Activated CD4-positive, CD25-positive, alpha-beta regulatory T cell treated with anti-CD3 and anti-CD28 coated beads, Interleukin-2, amount 50 U/mL, for 24 hours (primary cell): Measurements from ENCODE around the gene HSF2BP.
"Not testable (repeated sequence)": the region's sequence is repeated elsewhere in the genome, so short reads cannot be mapped to it uniquely, and the experiment has no call there.

Experiments
- ATAC-seq, 2 donors: fragments of 150-1000 bp; cut with Tn5 transposase; one replicate each; pipeline ENCODE4 v1.10.0; 2021; ENCODE audit warnings: mild to moderate bottlenecking in 1 of 2, moderate library complexity in 1 of 2

Gene HSF2BP

DNA sequence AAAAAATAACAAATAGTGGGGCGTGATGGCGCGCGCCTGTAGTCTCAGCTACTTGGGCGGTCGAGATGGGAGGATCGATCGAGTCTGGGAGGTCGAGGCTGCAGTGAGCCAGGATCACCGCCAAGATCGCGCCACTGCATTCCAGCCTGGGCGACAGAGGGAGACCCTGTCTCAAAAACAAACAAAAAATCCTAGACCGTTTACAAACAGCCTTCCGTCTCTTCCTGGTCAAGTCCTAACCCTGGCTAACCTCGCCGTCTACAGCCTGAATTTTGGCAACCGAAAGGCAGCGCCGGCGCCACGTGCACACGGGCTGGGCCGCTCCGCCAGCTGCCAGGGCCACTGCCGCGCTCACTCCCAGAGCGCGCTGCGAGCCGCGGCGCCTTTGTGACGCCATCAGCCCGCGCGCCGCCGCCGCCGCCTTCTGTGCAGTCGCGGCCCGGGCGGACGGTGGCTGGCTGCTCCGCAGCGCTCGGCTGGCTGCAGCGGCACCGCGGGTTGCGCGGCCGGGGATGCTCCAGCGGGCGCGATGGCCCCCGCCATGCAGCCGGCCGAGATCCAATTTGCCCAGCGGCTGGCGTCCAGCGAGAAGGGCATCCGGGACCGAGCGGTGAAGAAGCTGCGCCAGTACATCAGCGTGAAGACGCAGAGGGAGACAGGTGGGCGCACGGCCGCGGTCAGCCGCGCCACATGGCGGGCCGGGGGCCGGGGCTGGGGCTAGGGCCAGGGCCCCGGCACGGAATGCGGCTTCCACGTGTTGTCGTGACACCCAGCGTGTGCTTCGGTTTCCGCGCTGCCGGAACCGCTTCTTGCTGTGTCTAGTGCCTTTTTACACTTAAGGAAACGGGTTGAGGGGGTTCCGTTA is at the start of gene HSF2BP, which contains the start of gene RRP1B:
HSF2BP (minus strand) TSS at position 353 of the 865 bp plus-strand sequence. CDS start 1,392 bp downstream, outside the sequence.
RRP1B (plus strand) TSS at position 425 of the 865 bp plus-strand sequence; CDS start at position 530, 105 bp downstream.
- peak; percentile 94 to 95 for ATAC-seq

DNA sequence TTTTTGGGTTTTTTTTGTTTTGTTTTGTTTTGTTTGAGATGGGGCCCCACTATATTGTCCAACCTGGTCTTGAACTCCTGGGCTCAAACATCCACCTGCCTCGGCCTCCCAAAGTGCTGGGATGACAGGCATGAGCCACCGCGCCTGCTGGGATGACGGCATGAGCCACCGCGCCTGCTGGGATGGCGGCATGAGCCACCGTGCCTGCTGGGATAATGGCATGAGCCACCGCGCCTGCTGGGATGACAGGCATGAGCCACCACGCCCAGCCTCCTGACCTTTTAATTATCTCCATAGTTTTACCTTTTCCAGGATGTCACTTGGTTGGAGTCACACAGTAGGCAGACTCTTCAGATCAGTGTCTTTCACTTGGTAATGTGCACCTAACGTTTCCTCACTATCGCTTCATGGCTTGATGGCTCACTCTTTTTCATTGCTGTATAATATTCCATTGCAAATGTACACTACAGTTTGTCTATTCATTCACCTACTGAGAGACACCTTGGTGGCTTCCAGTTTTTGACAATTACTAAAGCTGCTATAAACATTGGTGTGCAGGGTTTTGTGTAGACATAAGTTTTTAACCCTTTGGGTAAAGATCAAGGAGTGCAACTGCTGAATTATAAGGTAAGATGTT is 49.6 kb upstream of the HSF2BP start:
- no peak for ATAC-seq

DNA sequence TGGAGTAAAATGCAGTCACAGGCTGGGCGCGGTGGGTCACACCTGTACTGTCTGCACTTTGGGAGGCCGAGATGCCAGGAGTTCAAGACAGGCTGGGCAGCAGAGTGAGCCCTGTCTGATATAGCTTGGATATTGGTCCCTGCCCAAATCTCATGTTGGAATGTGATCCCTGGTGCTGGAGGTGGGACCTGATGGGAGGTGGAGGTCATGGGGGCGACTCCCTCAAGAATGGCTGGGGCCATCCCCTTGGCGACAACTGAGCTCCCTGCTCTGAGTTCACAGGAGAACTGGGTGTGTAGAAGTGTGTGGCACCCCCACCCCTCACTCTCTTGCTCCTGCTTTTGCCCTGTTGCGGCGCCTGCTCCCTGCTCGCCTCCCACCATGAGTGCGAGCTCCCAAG is 48.2 kb upstream of the HSF2BP start:
- no peak for ATAC-seq

DNA sequence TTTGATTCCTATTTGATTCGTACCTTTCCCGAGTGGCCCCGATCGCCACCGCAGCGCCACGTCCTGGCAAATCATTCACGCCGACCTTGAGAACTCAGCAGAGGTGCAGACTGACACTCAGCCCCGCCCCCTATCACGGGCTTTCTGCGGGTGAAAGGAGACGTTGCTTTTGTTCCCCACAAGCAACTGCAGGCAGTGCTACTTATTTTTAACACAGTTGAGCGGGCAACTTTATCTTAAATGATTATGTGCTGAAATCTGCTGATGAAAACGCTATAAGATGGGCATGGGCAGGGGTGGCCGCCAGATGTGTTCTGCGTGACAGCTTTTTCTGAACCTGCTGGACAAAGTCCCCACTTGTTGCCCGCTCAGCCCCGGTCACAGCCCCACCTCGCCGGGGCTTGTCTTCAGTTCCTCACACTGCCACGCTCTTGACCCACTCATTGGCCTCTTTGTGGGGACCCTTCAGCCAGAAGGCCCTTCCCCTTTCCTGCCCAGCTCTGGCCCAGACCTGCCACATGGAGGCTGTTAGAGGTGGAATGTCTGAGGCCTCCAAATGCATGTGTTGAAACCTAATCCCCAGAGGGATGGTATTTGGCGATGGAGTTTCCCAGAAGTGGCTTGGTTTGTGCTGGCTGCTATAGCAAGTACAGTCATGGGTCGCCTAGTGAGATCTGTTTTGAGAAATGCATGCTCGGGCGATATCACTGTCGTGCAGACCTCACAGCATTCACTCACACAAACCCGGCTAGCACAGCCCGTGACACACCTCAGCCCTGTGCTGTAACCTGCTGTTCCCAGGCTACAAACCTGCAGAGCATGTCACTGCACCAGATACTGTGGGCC is 44.0 kb upstream of the HSF2BP start:
- ATAC-seq = no peak

DNA sequence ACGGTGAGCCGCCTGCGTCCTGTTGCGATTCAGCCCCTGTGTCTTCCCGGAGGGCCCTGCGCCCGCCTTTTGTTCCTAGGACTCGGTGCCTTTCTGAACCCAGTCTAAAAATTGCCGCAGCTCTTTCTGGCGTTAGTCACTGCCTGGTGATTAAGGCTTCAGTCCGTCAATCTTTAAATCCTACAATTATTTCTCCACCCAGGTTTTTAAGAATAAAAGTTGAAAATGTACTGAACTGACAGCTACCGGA is 43.4 kb upstream of the HSF2BP start:
- ATAC-seq = no peak

DNA sequence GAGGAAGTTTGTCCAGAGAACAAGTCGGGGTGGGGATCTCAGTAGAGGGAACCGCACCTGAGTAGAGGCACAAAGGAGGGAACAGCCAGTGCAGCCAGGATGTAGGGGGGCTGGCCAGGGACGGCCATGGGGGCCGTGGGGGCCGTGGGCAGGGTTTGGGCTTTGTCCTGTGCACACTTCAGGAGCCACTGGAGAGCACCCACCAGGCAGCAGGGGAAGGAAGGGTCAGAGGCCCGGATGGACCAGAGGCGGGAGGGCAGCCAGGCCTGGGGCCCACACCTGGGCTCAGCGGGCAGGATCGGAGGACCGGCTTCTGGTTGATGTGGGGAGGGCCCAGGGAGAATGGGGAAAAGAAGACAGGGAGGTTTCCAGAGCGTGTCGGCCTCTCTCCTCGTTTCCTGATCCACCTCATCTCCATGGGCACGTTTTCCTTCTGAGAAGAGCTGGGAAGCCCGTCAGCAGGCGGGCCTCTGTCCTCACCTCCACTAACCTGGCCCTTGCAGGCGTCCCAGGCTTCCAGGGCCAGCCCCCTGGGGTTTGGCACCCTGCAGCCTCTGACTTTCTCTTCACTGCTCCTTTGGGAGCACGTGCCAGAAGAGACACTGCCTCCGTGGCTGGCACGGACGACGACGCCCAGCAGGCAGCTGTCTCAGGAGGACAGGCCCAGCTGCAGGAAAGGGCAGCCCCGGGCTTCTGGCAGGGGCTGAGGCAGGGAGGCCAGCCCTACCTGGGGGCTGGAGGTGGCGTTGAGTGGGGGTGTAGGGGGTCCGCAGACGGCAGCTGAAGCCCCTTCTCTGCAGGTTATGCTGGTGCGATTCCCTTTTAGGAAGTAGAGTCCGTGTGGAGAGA is 42.9 kb upstream of the HSF2BP start:
- ATAC-seq = no peak

DNA sequence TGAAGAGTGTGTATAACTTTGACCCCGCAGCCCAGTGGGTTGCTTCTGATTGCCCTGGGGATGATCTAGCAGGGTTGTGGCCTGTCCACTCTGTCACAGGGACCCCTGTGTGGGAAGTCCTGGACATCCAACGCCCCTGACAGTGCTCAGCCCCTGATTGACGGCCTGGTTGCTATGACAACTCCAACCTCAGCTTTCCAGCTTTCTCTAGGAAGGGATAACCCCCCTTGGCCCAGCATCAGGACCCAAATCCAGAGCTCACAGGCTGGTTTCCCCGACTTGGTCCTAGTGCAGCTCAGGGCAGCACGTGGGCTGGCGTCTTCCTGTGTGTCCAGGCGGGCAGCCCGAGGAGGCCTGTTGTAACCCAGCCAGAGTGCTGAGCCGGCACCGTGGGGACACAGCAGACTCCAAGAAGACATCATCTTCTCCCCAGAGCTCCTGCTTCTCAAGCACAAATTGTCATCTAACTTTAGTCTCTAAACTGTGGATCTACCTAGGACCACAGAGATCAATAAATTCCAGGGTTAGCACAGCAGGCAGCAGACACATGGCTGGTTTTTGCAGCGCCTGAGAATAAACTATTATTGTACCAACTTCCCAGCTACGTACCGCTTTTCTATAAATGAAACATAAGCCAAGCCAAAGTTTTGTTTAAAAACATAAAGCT is 40.8 kb upstream of the HSF2BP start:
- ATAC-seq = no peak

DNA sequence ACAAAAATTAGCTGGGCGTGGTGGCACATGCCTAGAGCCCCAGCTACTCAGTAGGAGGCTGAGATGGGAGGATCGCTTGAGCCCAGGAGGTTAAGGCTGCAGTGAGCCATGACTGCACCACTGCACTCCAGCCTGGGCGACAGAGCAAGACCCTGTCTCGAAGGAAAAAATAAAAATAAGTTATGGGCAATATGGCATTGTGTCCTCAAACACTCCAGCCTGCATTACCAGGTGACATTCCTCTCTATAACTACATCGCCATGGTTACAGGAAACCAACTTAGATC is 40.1 kb upstream of the HSF2BP start:
- not testable (repeated sequence) for ATAC-seq

DNA sequence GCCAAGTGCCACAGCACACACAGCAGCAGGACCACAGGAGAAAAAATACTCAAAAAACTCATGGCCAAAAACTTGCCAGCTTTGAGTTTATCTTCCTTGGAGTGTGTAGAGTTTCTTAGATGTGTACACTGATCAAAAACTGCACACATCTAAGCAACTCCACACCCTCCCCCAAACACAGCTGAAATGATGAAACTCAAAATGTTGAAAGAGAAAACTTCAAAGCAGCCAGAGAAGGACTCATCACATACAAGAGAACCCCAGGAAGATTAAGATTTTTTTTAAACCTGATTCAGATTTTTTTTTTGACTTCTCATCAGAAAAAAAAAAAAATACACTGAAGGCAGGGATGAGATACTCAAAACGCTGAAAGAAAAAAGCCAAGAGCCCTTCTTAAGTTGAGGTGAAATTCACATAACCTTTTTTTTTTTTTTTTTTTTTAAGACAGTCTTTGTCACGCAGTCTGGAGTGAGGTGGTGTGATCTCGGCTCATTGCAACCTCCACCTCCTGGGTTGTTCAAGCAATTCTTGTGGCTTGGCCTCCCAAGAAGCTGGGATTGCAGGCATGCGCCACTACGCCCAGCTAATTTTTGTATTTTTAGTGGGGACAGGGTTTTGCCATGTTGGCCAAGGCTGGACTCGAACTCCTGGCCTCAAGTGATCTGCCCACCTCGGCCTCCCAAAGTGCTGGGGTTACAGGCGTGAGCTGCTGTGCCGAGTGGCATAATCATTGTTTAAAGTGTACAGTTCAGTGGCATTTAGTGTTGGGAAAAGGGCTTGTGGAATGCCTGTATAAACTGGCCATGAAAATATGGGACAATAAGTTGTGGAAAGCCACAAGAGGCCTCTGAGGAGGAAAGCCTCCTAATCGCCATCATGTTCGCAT is 38.7 kb upstream of the HSF2BP start:
- ATAC-seq = no peak

DNA sequence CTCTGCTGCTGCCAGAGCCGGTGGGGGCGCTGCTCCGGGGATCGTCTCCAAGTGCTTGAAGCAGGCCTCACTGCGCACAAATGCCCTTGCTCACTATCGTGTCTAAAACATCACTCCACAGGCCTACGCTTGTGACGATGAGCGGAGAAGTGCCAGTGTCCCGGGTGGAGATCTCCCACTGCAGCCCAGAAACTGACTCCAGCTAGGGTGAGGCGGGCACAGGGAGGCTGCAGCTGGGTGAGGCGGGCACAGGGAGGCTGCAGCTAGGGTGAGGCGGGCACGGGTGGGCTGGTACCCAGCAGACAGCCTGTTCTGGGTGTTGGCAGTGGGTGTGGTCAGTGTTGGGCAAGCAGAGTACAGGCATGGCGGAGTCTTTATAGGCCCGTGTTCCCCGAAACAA is 36.9 kb upstream of the HSF2BP start:
- ATAC-seq = no peak

DNA sequence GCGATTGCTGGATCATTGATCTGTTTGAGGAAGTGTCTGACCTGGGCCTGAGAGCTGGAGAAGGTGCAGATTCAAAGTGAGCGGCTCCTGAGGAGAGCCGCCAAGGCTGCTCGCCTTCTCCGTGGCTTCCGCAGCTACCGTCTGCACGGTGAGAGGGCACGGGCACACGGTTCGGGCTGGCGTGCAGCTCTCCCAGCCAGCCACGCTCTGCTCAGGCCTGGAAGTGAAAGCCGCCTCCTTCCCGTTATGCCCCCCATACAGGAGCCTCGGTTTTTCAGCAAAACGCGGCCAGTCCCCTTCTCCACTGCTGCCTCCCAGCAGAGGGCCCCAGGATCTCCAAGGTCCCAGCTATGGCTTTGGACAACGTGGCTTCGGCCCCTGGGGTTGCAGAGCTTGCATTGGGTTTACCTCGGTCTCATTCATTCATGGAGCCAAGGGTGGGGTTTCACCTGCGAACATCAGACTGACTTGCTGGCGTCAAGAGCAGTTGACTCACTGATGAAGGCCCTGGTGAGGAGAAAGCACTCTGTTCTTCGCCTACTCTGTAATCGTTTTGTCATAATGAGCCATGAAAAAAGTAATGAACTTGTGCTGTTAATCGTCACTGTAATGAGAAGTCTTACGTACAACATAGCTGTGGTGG is 35.3 kb upstream of the HSF2BP start:
- ATAC-seq = no peak

DNA sequence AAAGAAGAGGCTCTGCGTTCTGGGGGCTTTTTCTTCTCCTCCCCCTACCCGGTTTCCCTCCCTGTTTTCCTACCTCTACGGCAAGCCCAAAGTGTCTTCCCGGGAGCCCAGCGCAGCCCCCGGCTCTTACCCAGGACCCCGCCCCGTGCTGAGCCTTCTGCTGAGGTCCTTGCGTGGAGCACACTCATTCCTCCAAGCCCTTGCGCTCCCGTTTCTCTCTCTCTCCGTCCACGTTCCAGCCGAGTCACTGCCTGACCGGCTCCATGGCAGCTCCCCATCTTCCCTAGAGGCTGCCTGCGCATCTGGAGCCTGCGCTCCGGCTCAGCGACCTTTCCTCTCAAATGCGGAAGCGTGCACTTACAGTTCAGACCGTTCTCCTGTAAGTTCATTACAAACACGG is 34.7 kb upstream of the HSF2BP start:
- ATAC-seq = no peak

DNA sequence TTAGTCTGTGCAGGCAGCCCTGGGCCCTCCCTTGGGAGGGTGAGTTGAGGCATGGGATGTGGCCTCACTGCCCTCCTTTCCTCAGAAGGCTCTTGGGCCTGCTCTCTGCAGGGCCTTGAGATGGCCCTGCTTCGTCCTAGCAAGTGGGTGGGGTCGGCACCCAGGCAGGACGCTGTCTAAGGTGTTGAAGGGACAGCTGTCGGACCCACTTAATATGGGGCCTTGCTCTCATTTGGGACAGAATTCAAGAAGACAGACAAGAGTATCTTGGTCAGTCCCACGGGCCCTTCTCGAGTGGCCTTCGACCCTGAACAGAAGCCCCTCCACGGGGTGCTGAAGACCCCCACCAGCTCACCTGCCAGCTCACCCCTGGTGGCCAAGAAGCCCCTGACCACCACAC is 33.7 kb upstream of the HSF2BP start:
- ATAC-seq = no peak

DNA sequence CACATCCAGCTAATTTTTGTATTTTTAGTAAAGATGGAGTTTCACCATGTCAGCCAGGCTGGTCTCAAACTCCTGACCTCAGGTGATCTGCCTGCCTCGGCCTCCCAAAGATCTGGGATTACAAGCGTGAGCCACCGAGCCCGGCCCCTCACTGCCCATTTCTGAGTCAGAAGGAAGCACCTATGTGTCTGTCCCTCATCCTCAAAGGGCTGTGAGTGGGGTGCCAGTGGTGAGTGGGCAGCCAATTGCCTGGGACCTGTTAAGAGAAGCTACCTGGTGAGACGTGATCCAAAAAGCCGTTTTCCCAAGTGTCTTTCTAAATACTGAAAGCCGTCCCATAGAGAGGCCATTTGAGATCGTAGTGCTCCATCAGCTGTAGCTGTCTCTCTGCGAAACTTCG is 32.5 kb upstream of the HSF2BP start:
- no peak for ATAC-seq

DNA sequence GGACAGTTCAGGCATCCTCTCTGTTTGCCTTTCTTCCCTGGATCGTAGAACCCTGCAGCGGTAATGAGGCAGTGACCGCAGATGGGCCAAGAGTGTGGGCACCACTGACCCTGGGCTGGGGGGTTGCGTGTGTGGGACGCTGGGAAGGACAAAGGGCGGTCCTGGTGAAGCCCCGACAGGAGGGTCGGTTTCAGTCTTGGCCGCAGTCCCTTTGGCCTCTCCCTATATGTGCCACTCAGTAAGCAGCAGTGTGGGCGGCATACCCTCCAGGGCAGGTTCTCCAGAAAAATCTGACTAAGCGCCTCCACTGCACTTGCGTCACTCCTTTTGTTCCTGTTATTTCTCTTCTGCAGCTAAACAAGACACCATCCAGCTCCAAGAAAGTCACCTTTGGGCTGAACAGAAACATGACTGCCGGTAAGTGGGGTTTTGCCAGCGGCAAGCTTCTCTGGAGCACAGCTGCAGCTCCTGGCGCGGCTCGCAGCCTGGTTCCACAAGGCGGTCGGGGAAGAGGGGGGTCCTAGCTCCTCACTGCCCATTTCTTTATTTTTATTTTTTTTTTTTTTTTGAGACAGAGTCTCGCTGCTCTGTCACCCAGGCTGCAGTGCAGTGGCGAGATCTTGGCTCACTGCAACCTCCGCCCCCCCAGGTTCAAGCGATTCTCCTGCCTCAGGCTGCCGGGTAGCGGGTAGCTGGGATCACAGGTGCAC is 32.0 kb upstream of the HSF2BP start:
- ATAC-seq = no peak

DNA sequence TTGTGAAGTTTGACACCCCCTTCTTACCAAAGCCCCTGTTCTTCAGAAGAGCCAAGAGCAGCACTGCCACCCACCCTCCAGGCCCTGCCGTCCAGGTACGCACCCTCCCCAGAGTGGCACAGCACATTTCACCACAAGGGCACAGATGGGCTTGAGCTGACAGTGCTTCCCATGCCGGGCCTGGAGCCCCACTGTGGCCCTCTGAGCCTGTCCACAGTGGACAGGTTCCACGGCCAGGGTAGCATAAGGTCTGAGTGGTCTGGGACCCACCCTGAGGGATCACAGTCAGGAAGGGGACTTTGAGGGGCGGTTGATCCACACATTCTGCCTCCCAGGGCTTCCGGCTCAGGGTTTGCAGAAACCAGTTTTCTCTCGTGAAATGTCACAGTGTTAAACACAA is 31.1 kb upstream of the HSF2BP start:
- ATAC-seq = no peak

DNA sequence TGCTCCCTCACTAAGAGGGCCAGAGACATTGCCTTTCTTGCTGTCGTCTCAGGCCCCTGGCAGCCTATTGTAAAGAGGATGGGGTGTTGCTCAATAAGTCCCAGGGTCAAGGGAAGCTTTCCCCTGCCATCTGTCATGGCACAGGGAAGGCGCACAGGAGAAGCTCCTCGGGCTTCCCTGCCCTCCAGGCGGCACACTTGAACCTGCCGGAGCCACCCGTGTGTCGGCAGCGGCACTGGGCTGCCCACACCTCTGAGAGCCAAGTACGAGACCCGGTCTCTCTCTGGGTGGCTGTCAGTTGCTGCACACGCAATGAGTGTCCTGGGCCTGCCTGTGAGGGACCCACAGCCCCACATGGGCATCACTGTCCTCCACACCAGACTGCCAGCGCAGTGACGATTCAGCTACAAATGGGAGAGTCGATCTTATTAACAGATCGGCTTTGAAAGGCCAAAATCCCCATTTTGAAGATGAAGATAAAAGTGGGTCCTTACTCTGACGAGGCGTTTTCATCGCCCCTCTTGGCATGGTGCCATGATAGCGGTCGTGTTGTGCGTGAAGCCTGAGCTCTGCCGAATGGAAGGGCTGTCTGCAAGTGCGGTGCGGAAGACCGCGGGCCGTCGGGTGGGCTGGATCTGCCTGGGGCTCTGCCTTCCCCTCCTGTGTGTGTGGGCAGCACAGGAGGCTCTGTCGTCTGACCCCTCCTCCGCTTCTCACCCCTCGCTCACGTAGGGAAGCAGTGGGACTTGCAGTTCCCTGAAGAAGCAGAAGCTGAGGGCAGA is 30.5 kb upstream of the HSF2BP start:
- ATAC-seq = no peak

DNA sequence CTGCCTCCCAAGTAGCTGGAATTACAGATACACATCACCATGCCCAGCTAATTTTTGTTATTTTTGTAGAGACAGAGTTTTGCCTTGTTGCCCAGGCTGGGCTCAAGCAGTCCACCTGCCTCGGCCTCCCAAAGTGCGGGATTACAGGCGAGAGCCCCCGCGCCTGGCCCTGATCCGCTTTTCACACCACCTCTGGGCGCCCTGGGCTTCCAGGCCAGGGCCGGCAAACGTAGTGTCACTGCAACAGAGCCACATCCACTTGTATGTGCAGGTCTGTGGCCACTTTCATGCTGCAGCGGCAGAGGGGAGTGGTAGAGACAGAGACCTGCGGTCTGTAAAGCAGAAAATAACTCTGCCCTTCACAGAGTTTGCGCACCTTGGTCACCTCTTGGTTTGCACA is 29.6 kb upstream of the HSF2BP start:
- no peak for ATAC-seq
